Measurements from ENCODE around the gene LGI1. TPM values are rescaled to one million over a fixed set of nuclear protein-coding genes. Genes with fewer than 3 reads are reported as not detected.

Gene LGI1
- polyA plus RNA-seq, 1 donor from 2014 or later, result 2.1 TPM

DNA sequence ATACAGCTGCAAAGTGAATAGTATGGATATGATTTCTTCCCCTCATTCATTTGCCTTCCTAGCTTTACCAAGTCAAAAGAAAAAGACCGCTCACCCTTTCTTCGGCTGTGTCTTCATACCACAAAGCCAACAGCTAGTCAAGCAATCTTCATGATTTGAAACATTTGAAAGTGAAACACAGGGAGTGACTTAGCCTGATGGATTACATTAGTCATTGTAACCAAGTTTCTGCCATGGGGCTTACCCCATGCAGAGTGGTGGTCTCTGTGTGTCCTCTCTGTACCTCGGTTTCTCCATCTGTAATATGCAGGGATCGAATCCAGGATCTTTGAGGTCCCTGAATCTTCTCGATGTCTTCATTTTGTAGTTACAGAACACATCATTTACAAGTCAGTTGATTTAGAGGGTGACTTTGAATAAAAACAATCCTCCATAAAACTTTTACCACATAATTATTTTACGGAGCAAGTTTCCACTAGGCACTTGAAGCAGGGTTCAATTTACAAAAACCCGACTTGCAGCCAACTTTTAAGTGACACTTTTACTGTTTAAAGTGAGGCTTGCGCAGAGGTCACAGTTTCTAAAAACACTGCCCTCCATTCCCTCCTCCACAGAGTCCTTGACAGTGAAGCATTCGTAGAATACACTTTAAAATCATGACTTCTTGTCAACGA, 2.2 kb upstream of the LGI1 start:
- Histone ChIP-seq H3K36me3 (ENCODE audit: insufficient read depth, low read length) (no peaks in the 10 kb centered on the region), H3K79me2 (replicated peaks; ENCODE audit: insufficient read depth, low read length) (no peaks in the 10 kb centered on the region), H3F3A (ENCODE audit: insufficient read depth, low read length, poor library complexity, severe bottlenecking) (no peaks in the 10 kb centered on the region), H3K9me2 (ENCODE audit: insufficient read depth, low read length) (no peaks in the 10 kb centered on the region), H3K27me3 (ENCODE audit: insufficient read depth, low read depth, low read length) (no peaks in the 10 kb centered on the region), H3K4me3 (ENCODE audit: low read length) (no peak overlapping the region), H4K20me1 (ENCODE audit: insufficient read depth) (no peaks in the 10 kb centered on the region), H3K9ac (ENCODE audit: low read length) (no peak overlapping the region), H3K9me3 (ENCODE audit: low read length) (no peaks in the 10 kb centered on the region), H3K27ac (ENCODE audit: low read length) (no peak overlapping the region), H3K4me2 (ENCODE audit: low read length) (no peak overlapping the region), H2AFZ (ENCODE audit: low read depth, low read length) (no peak overlapping the region)
- TF ChIP-seq, protein P1, sequence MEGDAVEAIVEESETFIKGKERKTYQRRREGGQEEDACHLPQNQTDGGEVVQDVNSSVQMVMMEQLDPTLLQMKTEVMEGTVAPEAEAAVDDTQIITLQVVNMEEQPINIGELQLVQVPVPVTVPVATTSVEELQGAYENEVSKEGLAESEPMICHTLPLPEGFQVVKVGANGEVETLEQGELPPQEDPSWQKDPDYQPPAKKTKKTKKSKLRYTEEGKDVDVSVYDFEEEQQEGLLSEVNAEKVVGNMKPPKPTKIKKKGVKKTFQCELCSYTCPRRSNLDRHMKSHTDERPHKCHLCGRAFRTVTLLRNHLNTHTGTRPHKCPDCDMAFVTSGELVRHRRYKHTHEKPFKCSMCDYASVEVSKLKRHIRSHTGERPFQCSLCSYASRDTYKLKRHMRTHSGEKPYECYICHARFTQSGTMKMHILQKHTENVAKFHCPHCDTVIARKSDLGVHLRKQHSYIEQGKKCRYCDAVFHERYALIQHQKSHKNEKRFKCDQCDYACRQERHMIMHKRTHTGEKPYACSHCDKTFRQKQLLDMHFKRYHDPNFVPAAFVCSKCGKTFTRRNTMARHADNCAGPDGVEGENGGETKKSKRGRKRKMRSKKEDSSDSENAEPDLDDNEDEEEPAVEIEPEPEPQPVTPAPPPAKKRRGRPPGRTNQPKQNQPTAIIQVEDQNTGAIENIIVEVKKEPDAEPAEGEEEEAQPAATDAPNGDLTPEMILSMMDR (IDR thresholded peaks at IDR 0.05; ENCODE audit: poor library complexity, severe bottlenecking), result no peak
- TF ChIP-seq EZH2 (IDR thresholded peaks at IDR 0.05; ENCODE audit: borderline replicate concordance, insufficient read depth, low read length, poor library complexity, severe bottlenecking) (no peak), TAF1 (IDR thresholded peaks at IDR 0.05; ENCODE audit: low read depth) (no peak), RAD21 (conservative IDR thresholded peaks at IDR 0.05) (no peak), EP300 (conservative IDR thresholded peaks at IDR 0.05; ENCODE audit: poor library complexity, severe bottlenecking) (no peak), MXI1 (conservative IDR thresholded peaks at IDR 0.05; ENCODE audit: poor library complexity, severe bottlenecking) (no peak), SMC3 (conservative IDR thresholded peaks at IDR 0.05; ENCODE audit: poor library complexity) (no peak), POLR2AphosphoS5 (IDR thresholded peaks at IDR 0.05) (no peak)
- TF ChIP-seq, protein P2, sequence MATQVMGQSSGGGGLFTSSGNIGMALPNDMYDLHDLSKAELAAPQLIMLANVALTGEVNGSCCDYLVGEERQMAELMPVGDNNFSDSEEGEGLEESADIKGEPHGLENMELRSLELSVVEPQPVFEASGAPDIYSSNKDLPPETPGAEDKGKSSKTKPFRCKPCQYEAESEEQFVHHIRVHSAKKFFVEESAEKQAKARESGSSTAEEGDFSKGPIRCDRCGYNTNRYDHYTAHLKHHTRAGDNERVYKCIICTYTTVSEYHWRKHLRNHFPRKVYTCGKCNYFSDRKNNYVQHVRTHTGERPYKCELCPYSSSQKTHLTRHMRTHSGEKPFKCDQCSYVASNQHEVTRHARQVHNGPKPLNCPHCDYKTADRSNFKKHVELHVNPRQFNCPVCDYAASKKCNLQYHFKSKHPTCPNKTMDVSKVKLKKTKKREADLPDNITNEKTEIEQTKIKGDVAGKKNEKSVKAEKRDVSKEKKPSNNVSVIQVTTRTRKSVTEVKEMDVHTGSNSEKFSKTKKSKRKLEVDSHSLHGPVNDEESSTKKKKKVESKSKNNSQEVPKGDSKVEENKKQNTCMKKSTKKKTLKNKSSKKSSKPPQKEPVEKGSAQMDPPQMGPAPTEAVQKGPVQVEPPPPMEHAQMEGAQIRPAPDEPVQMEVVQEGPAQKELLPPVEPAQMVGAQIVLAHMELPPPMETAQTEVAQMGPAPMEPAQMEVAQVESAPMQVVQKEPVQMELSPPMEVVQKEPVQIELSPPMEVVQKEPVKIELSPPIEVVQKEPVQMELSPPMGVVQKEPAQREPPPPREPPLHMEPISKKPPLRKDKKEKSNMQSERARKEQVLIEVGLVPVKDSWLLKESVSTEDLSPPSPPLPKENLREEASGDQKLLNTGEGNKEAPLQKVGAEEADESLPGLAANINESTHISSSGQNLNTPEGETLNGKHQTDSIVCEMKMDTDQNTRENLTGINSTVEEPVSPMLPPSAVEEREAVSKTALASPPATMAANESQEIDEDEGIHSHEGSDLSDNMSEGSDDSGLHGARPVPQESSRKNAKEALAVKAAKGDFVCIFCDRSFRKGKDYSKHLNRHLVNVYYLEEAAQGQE (IDR thresholded peaks at IDR 0.05; ENCODE audit: borderline replicate concordance), result no peak

DNA sequence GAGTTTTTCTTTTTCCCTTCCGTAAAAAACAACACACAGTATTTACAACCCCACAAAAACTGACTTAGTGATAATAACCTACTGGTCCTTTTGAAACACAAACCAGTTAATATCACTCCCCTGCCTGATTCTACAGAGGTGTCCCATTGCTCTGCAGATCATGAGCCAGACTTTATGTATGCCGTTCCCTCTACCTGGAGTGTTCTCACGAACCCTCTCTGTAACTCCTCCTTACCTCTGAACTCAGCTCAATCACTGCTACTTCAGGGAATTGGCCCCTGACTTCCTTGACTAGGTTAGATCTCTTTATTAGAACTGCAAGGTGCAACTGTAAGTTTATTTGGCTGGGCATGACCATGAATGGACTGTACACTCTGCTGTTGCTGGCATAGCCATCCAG, 1.6 kb upstream of the LGI1 start:
- TF ChIP-seq POLR2AphosphoS5 (IDR thresholded peaks at IDR 0.05) (no peak), MXI1 (conservative IDR thresholded peaks at IDR 0.05; ENCODE audit: poor library complexity, severe bottlenecking) (no peak), EP300 (conservative IDR thresholded peaks at IDR 0.05; ENCODE audit: poor library complexity, severe bottlenecking) (no peak), SMC3 (conservative IDR thresholded peaks at IDR 0.05; ENCODE audit: poor library complexity) (no peak), EZH2 (IDR thresholded peaks at IDR 0.05; ENCODE audit: borderline replicate concordance, insufficient read depth, low read length, poor library complexity, severe bottlenecking) (no peak), TAF1 (IDR thresholded peaks at IDR 0.05; ENCODE audit: low read depth) (no peak), RAD21 (conservative IDR thresholded peaks at IDR 0.05) (no peak)
- TF ChIP-seq, protein P2 (IDR thresholded peaks at IDR 0.05; ENCODE audit: borderline replicate concordance), result no peak
- TF ChIP-seq, protein P1 (IDR thresholded peaks at IDR 0.05; ENCODE audit: poor library complexity, severe bottlenecking), result no peak
- H2AFZ ChIP-seq (ENCODE audit: low read depth, low read length), result no peak overlapping the region
- H3K36me3 ChIP-seq (ENCODE audit: insufficient read depth, low read length), result no peaks in the 10 kb centered on the region
- H3K9me2 ChIP-seq (ENCODE audit: insufficient read depth, low read length), result no peaks in the 10 kb centered on the region
- H3K9ac ChIP-seq (ENCODE audit: low read length), result no peak overlapping the region
- no peak overlapping the region for H3K27ac ChIP-seq (ENCODE audit: low read length)
- no peaks in the 10 kb centered on the region for H3F3A ChIP-seq (ENCODE audit: insufficient read depth, low read length, poor library complexity, severe bottlenecking)
- no peaks in the 10 kb centered on the region for H4K20me1 ChIP-seq (ENCODE audit: insufficient read depth)
- H3K27me3 ChIP-seq (ENCODE audit: insufficient read depth, low read depth, low read length), result no peaks in the 10 kb centered on the region
- H3K79me2 ChIP-seq (replicated peaks; ENCODE audit: insufficient read depth, low read length), result no peaks in the 10 kb centered on the region
- no peak overlapping the region for H3K4me2 ChIP-seq (ENCODE audit: low read length)
- no peak overlapping the region for H3K4me3 ChIP-seq (ENCODE audit: low read length)
- no peaks in the 10 kb centered on the region for H3K9me3 ChIP-seq (ENCODE audit: low read length)
